Choroid plexus epithelial cell (primary cell): ENCODE measurements around the gene SLC6A9.

Experiments
- DNase-seq: peaks from one replicate; pipeline ENCODE4 v3.0.0-alpha.2; 2010; ENCODE audit warnings: low read depth
- H3K4me3 ChIP-seq: 2 replicates; pipeline ENCODE4 v1.5.1; 2011; ENCODE audit warnings: low read depth, mild to moderate bottlenecking, control low read depth, low read length, moderate library complexity
- CTCF ChIP-seq: conservative IDR thresholded peaks from 2 replicates; pipeline ENCODE4 v1.5.1; 2011; ENCODE audit warnings: low read depth, mild to moderate bottlenecking, control low read depth, inconsistent platforms, low read length, moderate library complexity

Gene SLC6A9

DNA sequence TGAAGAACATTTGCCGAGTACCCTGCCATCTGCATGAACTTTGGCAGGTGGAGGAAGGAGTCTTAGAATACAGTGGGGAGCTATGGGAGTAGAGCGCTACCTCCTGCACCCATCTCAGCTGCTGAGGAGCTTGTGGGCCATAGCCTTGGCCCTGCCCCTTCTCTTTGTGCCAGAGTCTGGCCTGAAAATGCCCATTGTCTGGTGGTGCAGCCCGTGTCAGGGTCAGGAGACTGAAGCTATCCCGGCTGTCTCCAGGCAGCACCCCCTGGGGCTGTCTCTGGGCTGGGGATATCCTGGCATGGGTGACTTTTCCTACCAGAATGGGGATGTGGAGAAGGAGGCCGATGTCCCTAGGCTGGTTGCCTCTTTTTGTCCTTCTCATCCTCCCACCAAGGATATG, 77.2 kb downstream of the SLC6A9 start:
- H3K4me3 ChIP-seq: no peak overlapping the region
- DNase-seq: no peak
- no peak for TF ChIP-seq CTCF

GRCh38 chr1:43953361-43953760, 77.9 kb downstream of the SLC6A9 start:
- no peak overlapping the region for H3K4me3 ChIP-seq
- TF ChIP-seq CTCF: no peak
- no peak for DNase-seq

- H3K4me3 ChIP-seq: no peak overlapping the region
- DNase-seq: no peak
- TF ChIP-seq CTCF: no peak
These were observed 78.4 kb downstream of the SLC6A9 start for GRCh38 chr1:43952731-43953346.

- DNase-seq: no peak
- TF ChIP-seq CTCF: no peak
- no peak overlapping the region for H3K4me3 ChIP-seq
These were observed 80.0 kb downstream of the SLC6A9 start for GRCh38 chr1:43951021-43951985.

- no peak overlapping the region for H3K4me3 ChIP-seq
- no peak for TF ChIP-seq CTCF
- DNase-seq: no peak
These were observed 81.6 kb downstream of the SLC6A9 start for GRCh38 chr1:43949678-43950077.

- DNase-seq: no peak
- peak overlapping the region; percentile 96 for H3K4me3 ChIP-seq
- no peak for TF ChIP-seq CTCF
These were observed 83.3 kb downstream of the SLC6A9 start for GRCh38 chr1:43947874-43948437.
